NCI-H2196 treated with DMSO at 0.1 percent for 48 hours (cell line): ENCODE results near the gene CLCA1.

ENCODE experiments used
- DNase-seq: peaks from one replicate; lab custom pipeline; 2025; ENCODE audit not compliant: unreplicated experiment; lab: John Stamatoyannopoulos, UW

CLCA1 gene

GRCh38 chr1:86548839-86549238, 80.1 kb downstream of the CLCA1 start:
- no peak for DNase-seq
